GM12878 (cell line): ENCODE results near the gene LPAR3.

Experiments used
- BRCA1 ChIP-seq: IDR thresholded peaks from 2 replicates; pipeline ENCODE4 v1.6.1; 2011; ENCODE audit warnings: low read depth, low read length, improper control_type of control experiment
- CREB1 ChIP-seq: IDR thresholded peaks from 2 replicates; pipeline ENCODE4 v1.6.1; 2012; ENCODE audit warnings: low read depth, mild to moderate bottlenecking, inconsistent platforms
- CREM ChIP-seq: IDR thresholded peaks from 2 replicates; pipeline ENCODE4 v1.6.1; 2014; ENCODE audit warnings: antibody characterized with exemption, low read depth
- CTCF ChIP-seq, 3 experiments: IDR thresholded peaks in 2 of 3; conservative IDR thresholded peaks in 1 of 3; 2 replicates each; pipeline ENCODE4 v1.5.1; 2011; ENCODE audit warnings: low read depth in 3 of 3, low read length in 3 of 3, mild to moderate bottlenecking in 3 of 3, control low read depth in 2 of 3, moderate library complexity in 2 of 3, inconsistent platforms in 1 of 3, mixed read lengths in 1 of 3; ENCODE audit not compliant: control insufficient read depth in 2 of 3, insufficient read depth in 1 of 3; ENCODE audit errors: extremely low read depth in 1 of 3
- EP300 ChIP-seq, 2 experiments: fragments of 150-350 bp in 1 of 2; IDR thresholded peaks; 2 replicates each; pipeline ENCODE4 v1.6.1; 2011 to 2012; ENCODE audit warnings: low read depth in 2 of 2, low read length in 2 of 2, borderline replicate concordance in 1 of 2, improper control_type of control experiment in 1 of 2, inconsistent platforms in 1 of 2; ENCODE audit not compliant: control insufficient read depth in 1 of 2
- EZH2 ChIP-seq: IDR thresholded peaks from 2 replicates; pipeline ENCODE4 v1.6.1; 2012; ENCODE audit warnings: low read depth, mild to moderate bottlenecking, control low read depth, inconsistent platforms, low read length, borderline replicate concordance; ENCODE audit not compliant: control insufficient read depth
- NRF1 ChIP-seq: conservative IDR thresholded peaks from 2 replicates; pipeline ENCODE4 v1.6.1; 2011; ENCODE audit warnings: mild to moderate bottlenecking, low read depth, low read length, improper control_type of control experiment
- POLR2A ChIP-seq: IDR thresholded peaks from 2 replicates; pipeline ENCODE4 v1.6.1; 2011; ENCODE audit warnings: low read depth, mild to moderate bottlenecking, low read length
- RAD21 ChIP-seq: IDR thresholded peaks from 2 replicates; pipeline ENCODE4 v1.6.1; 2011; ENCODE audit warnings: mild to moderate bottlenecking, low read depth, low read length, moderate library complexity; ENCODE audit not compliant: insufficient read depth
- RFX5 ChIP-seq: IDR thresholded peaks from 2 replicates; pipeline ENCODE4 v1.6.1; 2011; ENCODE audit warnings: low read depth, low read length, improper control_type of control experiment
- SMAD1 ChIP-seq: fragments of 450-650 bp; IDR thresholded peaks from 2 replicates; pipeline ENCODE4 v1.6.1; 2018; ENCODE audit warnings: mild to moderate bottlenecking, low read depth; ENCODE audit not compliant: partially characterized antibody
- ZNF384 ChIP-seq: IDR thresholded peaks from 2 replicates; pipeline ENCODE4 v1.6.1; 2012; ENCODE audit warnings: low read depth, mild to moderate bottlenecking, low read length, improper control_type of control experiment, borderline replicate concordance
- ZNF687 ChIP-seq: fragments of 450-650 bp; IDR thresholded peaks from 2 replicates; pipeline ENCODE4 v1.6.1; 2017; ENCODE audit warnings: mild to moderate bottlenecking, moderate library complexity

DNA sequence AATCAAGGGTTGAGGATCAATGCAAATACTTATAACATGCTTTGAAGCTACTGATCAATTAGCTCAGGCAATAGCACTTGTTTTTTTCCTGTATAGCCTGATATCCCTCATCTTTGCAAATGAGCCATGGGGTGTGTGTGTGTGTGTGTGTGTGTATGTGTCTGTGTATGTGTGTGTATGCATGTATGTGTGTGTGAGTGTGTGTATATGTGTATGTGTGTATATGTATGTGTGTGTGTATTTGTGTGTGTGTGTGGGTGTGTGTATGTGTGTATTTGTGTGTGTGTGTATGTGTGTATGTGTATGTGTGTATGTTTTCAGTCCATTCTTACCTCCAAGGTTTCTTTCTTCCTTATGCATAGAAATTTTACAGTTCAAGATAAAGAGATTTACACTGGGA, 124.4 kb downstream of the LPAR3 start:
- TF ChIP-seq ZNF384 (no peak), POLR2A (no peak), BRCA1 (no peak), ZNF687 (no peak), CTCF (IDR thresholded peaks at IDR 0.05 in 2 of 3, conservative IDR thresholded peaks at IDR 0.05 in 1 of 3; ENCODE audit: control insufficient read depth in 2 of 3, extremely low read depth in 1 of 3, insufficient read depth in 1 of 3, low read depth in 3 of 3, low read length in 3 of 3) (no peak), RFX5 (no peak), NRF1 (no peak), CREM (no peak), EZH2 (no peak), RAD21 (no peak), CREB1 (no peak), EP300 (IDR thresholded peaks at IDR 0.05; ENCODE audit: borderline replicate concordance in 1 of 2, control insufficient read depth in 1 of 2, low read depth in 2 of 2, low read length in 2 of 2) (no peak), SMAD1 (no peak)
